OCI-LY3 (cell line): ENCODE measurements around the gene NCR3LG1.

Source experiments
- H2AFZ ChIP-seq: fragments of 200-600, 300-600 bp; shearing (Covaris generic); 2 replicates; pipeline ENCODE4 v1.6.0; 2014; ENCODE audit warnings: antibody characterized with exemption, low read depth, low read length
- H3K27ac ChIP-seq: fragments of 200-600, 300-600 bp; sonication (generic); 2 replicates; pipeline ENCODE4 v1.5.1; 2014; ENCODE audit warnings: mild to moderate bottlenecking, low read length, moderate library complexity, mixed read lengths
- H3K27me3 ChIP-seq: fragments of 200-600, 300-600 bp; sonication (generic); 2 replicates; pipeline ENCODE4 v1.6.1; 2014; ENCODE audit warnings: low read depth, low read length, mixed read lengths
- H3K36me3 ChIP-seq: fragments of 200-600, 300-600 bp; sonication (generic); replicated peaks from 2 replicates; pipeline ENCODE3; 2014; ENCODE audit warnings: low read depth, low read length, mixed read lengths
- H3K4me1 ChIP-seq: fragments of 300-600, 200-600 bp; sonication (generic); 2 replicates; pipeline ENCODE4 v1.6.1; 2014; ENCODE audit warnings: low read length, mixed read lengths
- H3K4me2 ChIP-seq: fragments of 200-600, 300-600 bp; sonication (generic); 2 replicates; pipeline ENCODE4 v1.6.1; 2014; ENCODE audit warnings: low read length, mixed read lengths
- H3K4me3 ChIP-seq: fragments of 300-600, 200-600 bp; sonication (generic); 2 replicates; pipeline ENCODE4 v1.5.1; 2014; ENCODE audit warnings: antibody characterized with exemption, mild to moderate bottlenecking, low read length, moderate library complexity
- H3K79me2 ChIP-seq: fragments of 300-600, 200-600 bp; shearing (Covaris generic); 2 replicates; pipeline ENCODE4 v1.6.1; 2014; ENCODE audit warnings: mild to moderate bottlenecking, low read length, mixed read lengths
- H3K9ac ChIP-seq: fragments of 300-600, 200-600 bp; shearing (Covaris generic); 2 replicates; pipeline ENCODE4 v1.6.0; 2014; ENCODE audit warnings: mild to moderate bottlenecking, low read length, moderate library complexity
- H3K9me3 ChIP-seq: fragments of 200-600, 300-600 bp; shearing (Covaris generic); 2 replicates; pipeline ENCODE4 v1.6.1; 2014; ENCODE audit warnings: low read length, mixed read lengths; ENCODE audit not compliant: insufficient read depth
- H4K20me1 ChIP-seq: fragments of 200-600, 300-600 bp; sonication (generic); 2 replicates; pipeline ENCODE4 v1.6.1; 2016; ENCODE audit warnings: low read length, mixed read lengths; ENCODE audit not compliant: insufficient read depth
- CTCF ChIP-seq: fragments of 200-600, 300-600 bp; sonication (generic); IDR thresholded peaks from 2 replicates; pipeline ENCODE4 v1.5.1; 2014; ENCODE audit warnings: antibody characterized with exemption, low read length, low read depth
- EZH2phosphoT487 ChIP-seq: fragments of 200-600 bp; shearing (Covaris generic); IDR thresholded peaks from 2 replicates; pipeline ENCODE4 v1.6.1; 2018; ENCODE audit warnings: antibody characterized with exemption, mixed run types, low read depth

Gene NCR3LG1

GRCh38 chr11:17314904-17315426, 36.6 kb upstream of the NCR3LG1 start:
- no peak overlapping the region for H3K4me3 ChIP-seq
- no peaks in the 10 kb centered on the region for H3K4me1 ChIP-seq
- TF ChIP-seq EZH2phosphoT487, result no peak
- TF ChIP-seq CTCF, result no peak
- H3K36me3 ChIP-seq, result no peaks in the 10 kb centered on the region
- H3K9me3 ChIP-seq, result no peaks in the 10 kb centered on the region
- H3K4me2 ChIP-seq, result no peak overlapping the region
- no peak overlapping the region for H2AFZ ChIP-seq
- H4K20me1 ChIP-seq, result no peaks in the 10 kb centered on the region
- H3K27ac ChIP-seq, result no peak overlapping the region
- H3K9ac ChIP-seq, result no peak overlapping the region
- H3K79me2 ChIP-seq, result no peaks in the 10 kb centered on the region
- H3K27me3 ChIP-seq, result no peaks in the 10 kb centered on the region

- no peak overlapping the region for H3K9ac ChIP-seq
- H3K27me3 ChIP-seq, result no peaks in the 10 kb centered on the region
- no peak overlapping the region for H2AFZ ChIP-seq
- no peaks in the 10 kb centered on the region for H4K20me1 ChIP-seq
- H3K4me3 ChIP-seq, result no peak overlapping the region
- no peaks in the 10 kb centered on the region for H3K36me3 ChIP-seq
- no peaks in the 10 kb centered on the region for H3K79me2 ChIP-seq
- no peaks in the 10 kb centered on the region for H3K9me3 ChIP-seq
- H3K4me2 ChIP-seq, result no peak overlapping the region
- H3K4me1 ChIP-seq, result no peaks in the 10 kb centered on the region
- no peak overlapping the region for H3K27ac ChIP-seq
- TF ChIP-seq EZH2phosphoT487, result no peak
- TF ChIP-seq CTCF, result no peak
Measured at GRCh38 chr11:17328871-17329494, 22.6 kb upstream of the NCR3LG1 start.

- H4K20me1 ChIP-seq, result no peaks in the 10 kb centered on the region
- no peaks in the 10 kb centered on the region for H3K9me3 ChIP-seq
- H3K79me2 ChIP-seq, result no peaks in the 10 kb centered on the region
- H3K4me3 ChIP-seq, result no peak overlapping the region
- H3K4me1 ChIP-seq, result no peaks in the 10 kb centered on the region
- no peaks in the 10 kb centered on the region for H3K27me3 ChIP-seq
- H3K36me3 ChIP-seq, result no peaks in the 10 kb centered on the region
- H3K27ac ChIP-seq, result no peak overlapping the region
- H3K4me2 ChIP-seq, result no peak overlapping the region
- H3K9ac ChIP-seq, result no peak overlapping the region
- H2AFZ ChIP-seq, result no peak overlapping the region
- TF ChIP-seq EZH2phosphoT487 (no peak), CTCF (no peak)
Measured at GRCh38 chr11:17331669-17332068, 19.9 kb upstream of the NCR3LG1 start.

- no peaks in the 10 kb centered on the region for H3K9me3 ChIP-seq
- TF ChIP-seq CTCF, result no peak
- no peak for TF ChIP-seq EZH2phosphoT487
- no peak overlapping the region for H2AFZ ChIP-seq
- no peaks in the 10 kb centered on the region for H3K36me3 ChIP-seq
- no peaks in the 10 kb centered on the region for H3K79me2 ChIP-seq
- H3K4me2 ChIP-seq, result no peak overlapping the region
- no peaks in the 10 kb centered on the region for H3K4me1 ChIP-seq
- H4K20me1 ChIP-seq, result no peaks in the 10 kb centered on the region
- no peaks in the 10 kb centered on the region for H3K27me3 ChIP-seq
- no peak overlapping the region for H3K4me3 ChIP-seq
- H3K27ac ChIP-seq, result no peak overlapping the region
- no peak overlapping the region for H3K9ac ChIP-seq
Measured at GRCh38 chr11:17333799-17334586, 17.6 kb upstream of the NCR3LG1 start.
